ENCODE results near the gene ZNF208.

The ZNF208 gene

DNA sequence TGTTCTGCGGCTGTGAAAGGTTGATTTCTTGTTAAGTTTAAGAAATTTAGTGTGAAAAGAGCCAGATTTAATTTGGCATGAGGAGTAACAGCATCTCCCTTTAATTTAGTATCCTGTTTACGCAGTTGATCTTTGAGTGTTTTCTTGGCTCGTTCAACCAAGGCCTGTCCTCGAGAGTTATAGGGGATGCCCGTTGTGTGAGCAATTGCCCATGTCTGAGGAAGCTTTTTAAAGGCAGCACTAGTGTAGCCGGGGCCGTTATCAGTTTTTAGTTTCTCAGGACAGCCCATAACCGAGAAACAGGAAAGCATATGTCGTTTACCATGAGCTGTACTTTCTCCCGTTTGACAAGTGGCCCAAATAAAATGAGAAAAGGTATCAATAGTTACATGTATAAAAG lies 127.2 kb downstream of the ZNF208 start:
- ChIA-PET POLR2A (no interaction called here), CTCF (no interaction called here)
- no peak for DNase-seq (ENCODE audit: extremely low spot score)
- TF ChIP-seq, protein P1, sequence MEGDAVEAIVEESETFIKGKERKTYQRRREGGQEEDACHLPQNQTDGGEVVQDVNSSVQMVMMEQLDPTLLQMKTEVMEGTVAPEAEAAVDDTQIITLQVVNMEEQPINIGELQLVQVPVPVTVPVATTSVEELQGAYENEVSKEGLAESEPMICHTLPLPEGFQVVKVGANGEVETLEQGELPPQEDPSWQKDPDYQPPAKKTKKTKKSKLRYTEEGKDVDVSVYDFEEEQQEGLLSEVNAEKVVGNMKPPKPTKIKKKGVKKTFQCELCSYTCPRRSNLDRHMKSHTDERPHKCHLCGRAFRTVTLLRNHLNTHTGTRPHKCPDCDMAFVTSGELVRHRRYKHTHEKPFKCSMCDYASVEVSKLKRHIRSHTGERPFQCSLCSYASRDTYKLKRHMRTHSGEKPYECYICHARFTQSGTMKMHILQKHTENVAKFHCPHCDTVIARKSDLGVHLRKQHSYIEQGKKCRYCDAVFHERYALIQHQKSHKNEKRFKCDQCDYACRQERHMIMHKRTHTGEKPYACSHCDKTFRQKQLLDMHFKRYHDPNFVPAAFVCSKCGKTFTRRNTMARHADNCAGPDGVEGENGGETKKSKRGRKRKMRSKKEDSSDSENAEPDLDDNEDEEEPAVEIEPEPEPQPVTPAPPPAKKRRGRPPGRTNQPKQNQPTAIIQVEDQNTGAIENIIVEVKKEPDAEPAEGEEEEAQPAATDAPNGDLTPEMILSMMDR (IDR thresholded peaks at IDR 0.05; ENCODE audit: control extremely low read depth, extremely low read depth, low read depth, missing control alignments) = no peak
